SU-DHL-6 (cell line): ENCODE data around the gene PHRF1.

Experiments used
- H2AFZ ChIP-seq: fragments of 200-600 bp; sonication (generic); 2 replicates; pipeline ENCODE4 v1.6.1; 2014; ENCODE audit warnings: low read depth, mild to moderate bottlenecking, moderate library complexity, mixed read lengths, antibody characterized with exemption, low read length; ENCODE audit not compliant: severe bottlenecking
- H3F3A ChIP-seq: fragments of 200-600 bp; shearing (Covaris generic); 2 replicates; pipeline ENCODE4 v1.6.0; 2016; ENCODE audit warnings: antibody characterized with exemption, mild to moderate bottlenecking; ENCODE audit not compliant: insufficient read depth
- H3K27ac ChIP-seq: fragments of 200-600 bp; sonication (generic); 2 replicates; pipeline ENCODE4 v1.5.1; 2016; ENCODE audit warnings: low read depth, mild to moderate bottlenecking, low read length, moderate library complexity, mixed read lengths
- H3K27me3 ChIP-seq: fragments of 200-600 bp; sonication (generic), shearing (Covaris generic); 2 replicates; pipeline ENCODE4 v1.6.0; 2014; ENCODE audit warnings: mild to moderate bottlenecking, low read length
- H3K36me3 ChIP-seq: fragments of 200-600 bp; sonication (generic); 2 replicates; pipeline ENCODE4 v1.6.1; 2014; ENCODE audit warnings: mild to moderate bottlenecking, low read length, mixed read lengths
- H3K4me2 ChIP-seq: fragments of 300-600, 200-600 bp; shearing (Covaris generic), sonication (generic); 2 replicates; pipeline ENCODE4 v1.6.0; 2014; ENCODE audit warnings: low read length, low read depth, mild to moderate bottlenecking; ENCODE audit not compliant: poor library complexity, severe bottlenecking
- H3K4me3 ChIP-seq: fragments of 200-600 bp; sonication (generic); 2 replicates; pipeline ENCODE4 v1.5.1; 2014; ENCODE audit warnings: antibody characterized with exemption, low read length, mild to moderate bottlenecking, mixed read lengths; ENCODE audit not compliant: insufficient read depth, poor library complexity, severe bottlenecking
- H3K79me2 ChIP-seq: fragments of 200-600 bp; sonication (generic); 2 replicates; pipeline ENCODE4 v1.6.1; 2014; ENCODE audit warnings: mild to moderate bottlenecking, low read length, moderate library complexity; ENCODE audit not compliant: insufficient read depth
- H3K9ac ChIP-seq: fragments of 200-600 bp; sonication (generic); 2 replicates; pipeline ENCODE4 v1.7.0; 2014; ENCODE audit warnings: mild to moderate bottlenecking, low read length
- H3K9me2 ChIP-seq: fragments of 200-600 bp; sonication (generic); replicated peaks from 2 replicates; pipeline ENCODE4 v1.6.1; 2014; ENCODE audit warnings: low read length; ENCODE audit not compliant: insufficient read depth
- H3K9me3 ChIP-seq: fragments of 200-600 bp; sonication (generic); 2 replicates; pipeline ENCODE4 v1.6.1; 2014; ENCODE audit warnings: low read length, mixed read lengths; ENCODE audit not compliant: insufficient read depth
- H4K20me1 ChIP-seq: fragments of 200-600 bp; sonication (generic); 2 replicates; pipeline ENCODE4 v1.6.1; 2014; ENCODE audit warnings: low read depth, mild to moderate bottlenecking, antibody characterized with exemption, low read length, moderate library complexity, mixed read lengths
- CTCF ChIP-seq: fragments of 200-600 bp; sonication (generic); IDR thresholded peaks from one replicate; pipeline ENCODE4 v1.5.1; 2017; ENCODE audit warnings: antibody characterized with exemption, mild to moderate bottlenecking, low read length, moderate library complexity; ENCODE audit not compliant: insufficient read depth, poor library complexity, severe bottlenecking
- EZH2phosphoT487 ChIP-seq: fragments of 200-600 bp; sonication (generic), shearing (Covaris generic); conservative IDR thresholded peaks from 2 replicates; pipeline ENCODE4 v1.6.1; 2018; ENCODE audit warnings: mild to moderate bottlenecking, antibody characterized with exemption, low read length, moderate library complexity, mixed read lengths

The PHRF1 gene

GRCh38 chr11:610146-610801 lies 34.0 kb downstream of the PHRF1 start:
- no peaks in the 10 kb centered on the region; the same call in 1 of the 2 replicates for H4K20me1 ChIP-seq
- no peaks in the 10 kb centered on the region for H3K9me3 ChIP-seq
- no peak overlapping the region for H3K4me2 ChIP-seq
- TF ChIP-seq EZH2phosphoT487 (no peak), CTCF (no peak)
- no peak overlapping the region for H3K9ac ChIP-seq
- no peak overlapping the region for H3K4me3 ChIP-seq
- H3K27ac ChIP-seq: no peak overlapping the region
- H3K27me3 ChIP-seq: no peaks in the 10 kb centered on the region
- H3F3A ChIP-seq: peaks cover 10% of the 10 kb centered on the region
- no peak overlapping the region for H2AFZ ChIP-seq
- 0 out of 2 replicates have a peak, but pooled peaks cover under 1% of the 10 kb centered on the region for H3K36me3 ChIP-seq
- no peaks in the 10 kb centered on the region for H3K9me2 ChIP-seq
- no peaks in the 10 kb centered on the region for H3K79me2 ChIP-seq

- no peak overlapping the region for H2AFZ ChIP-seq
- no peak overlapping the region for H3K9ac ChIP-seq
- no peak for TF ChIP-seq EZH2phosphoT487
- no peak for TF ChIP-seq CTCF
- H3K36me3 ChIP-seq: no peaks in the 10 kb centered on the region
- H3K9me3 ChIP-seq: no peaks in the 10 kb centered on the region
- H3K79me2 ChIP-seq: no peaks in the 10 kb centered on the region
- H4K20me1 ChIP-seq: no peaks in the 10 kb centered on the region; the same call in 1 of the 2 replicates
- H3K4me2 ChIP-seq: no peak overlapping the region
- H3F3A ChIP-seq: peaks cover 10% of the 10 kb centered on the region
- no peaks in the 10 kb centered on the region for H3K9me2 ChIP-seq
- H3K27me3 ChIP-seq: no peaks in the 10 kb centered on the region
- no peak overlapping the region for H3K27ac ChIP-seq
- H3K4me3 ChIP-seq: no peak overlapping the region
Observed at GRCh38 chr11:611001-611996, 35.0 kb downstream of the PHRF1 start.

- Histone ChIP-seq H3K9me3 (no peaks in the 10 kb centered on the region), H3K9me2 (no peaks in the 10 kb centered on the region), H3K4me3 (no peak overlapping the region), H3K9ac (no peak overlapping the region), H3K4me2 (no peak overlapping the region), H3F3A (peaks cover 10% of the 10 kb centered on the region), H4K20me1 (no peaks in the 10 kb centered on the region; the same call in 1 of the 2 replicates), H2AFZ (no peak overlapping the region), H3K79me2 (no peaks in the 10 kb centered on the region), H3K27me3 (no peaks in the 10 kb centered on the region), H3K36me3 (no peaks in the 10 kb centered on the region), H3K27ac (no peak overlapping the region)
- TF ChIP-seq CTCF (no peak), EZH2phosphoT487 (no peak)
Observed at GRCh38 chr11:612201-612960, 36.1 kb downstream of the PHRF1 start.
